Body of pancreas (tissue), 4 donors: ENCODE results near the gene GIPC1. TPM values are rescaled to one million over a fixed set of nuclear protein-coding genes. Genes with fewer than 3 reads are reported as not detected.
A peak's percentile ranks its signal among the peaks of the same experiment; 100 is the strongest.

Source experiments
- ATAC-seq: fragments of 150-250 bp; one replicate; pipeline ENCODE4 v1.9.1; 2016
- DNase-seq, 4 donors: peaks; one replicate each; pipeline ENCODE4 v3.0.0-alpha.2; 2019
- H3K27ac ChIP-seq, 4 donors: fragments of 200-600 bp; sonication (generic); 1 replicate in 3 of 4; 2 replicates in 1 of 4; pipeline versions ENCODE4 v1.5.1 to v1.6.1; 2016 to 2019; ENCODE audit warnings: mild to moderate bottlenecking in 1 of 4, mixed read lengths in 1 of 4, moderate library complexity in 1 of 4
- H3K27me3 ChIP-seq, 2 donors: fragments of 200-600 bp; sonication (generic); one replicate each; pipeline ENCODE4 v1.6.0; 2016; ENCODE audit warnings: mild to moderate bottlenecking in 1 of 2
- H3K36me3 ChIP-seq, 2 donors: fragments of 200-600 bp; sonication (generic); replicated peaks in 1 of 2; 2 replicates each; pipeline ENCODE4 v1.5.1; 2016; ENCODE audit warnings: low read depth in 2 of 2; ENCODE audit not compliant: insufficient read depth in 1 of 2
- H3K4me1 ChIP-seq: fragments of 200-600 bp; sonication (generic); one replicate; pipeline ENCODE4 v1.6.0; 2016
- H3K4me3 ChIP-seq, 2 donors: fragments of 200-600 bp; sonication (generic); 1 replicate in 1 of 2; 2 replicates in 1 of 2; pipeline ENCODE4 v1.5.1; 2016 to 2019
- H3K9me3 ChIP-seq, 3 donors: fragments of 200-600 bp; sonication (generic); 1 replicate in 2 of 3; 2 replicates in 1 of 3; pipeline ENCODE4 v1.5.1; 2016
- POLR2A ChIP-seq, 3 donors: fragments of 450-650 bp; IDR thresholded peaks; one replicate each; pipeline ENCODE4 v1.6.1; 2016; ENCODE audit warnings: antibody characterized with exemption in 3 of 3, mild to moderate bottlenecking in 2 of 3
- WGBS, 2 donors: methylation state at CpG; one replicate each; pipeline ENCODE4 v1.1.5; 2017; 5-methylcytosine and 5-hydroxymethylcytosine counted together
- intact Hi-C: fragments of 100-400 bp; cut with DNase I; formaldehyde crosslinking; loops from one replicate; pipeline ENCODE4 v1.15.1; 2023
- total RNA-seq, 2 donors: library from RNA; depleted of rRNA; stranded (reverse); fragments of >200 nt; gene quantifications; one replicate each; pipeline ENCODE4 v1.1.0, GENCODE V29; 2016
- TF ChIP-seq, protein P1 (sequence below), 7 experiments: fragments of 450-650 bp in 4 of 7; fragments of 200-600 bp in 3 of 7; sonication (generic) in 3 of 7; IDR thresholded peaks; one replicate each; pipeline ENCODE4 v1.5.1; 2016 to 2019; ENCODE audit warnings: antibody characterized with exemption in 7 of 7

GIPC1 gene
- total RNA-seq, 2 donors from 2014 or later: 34.5 to 120 TPM

DNA sequence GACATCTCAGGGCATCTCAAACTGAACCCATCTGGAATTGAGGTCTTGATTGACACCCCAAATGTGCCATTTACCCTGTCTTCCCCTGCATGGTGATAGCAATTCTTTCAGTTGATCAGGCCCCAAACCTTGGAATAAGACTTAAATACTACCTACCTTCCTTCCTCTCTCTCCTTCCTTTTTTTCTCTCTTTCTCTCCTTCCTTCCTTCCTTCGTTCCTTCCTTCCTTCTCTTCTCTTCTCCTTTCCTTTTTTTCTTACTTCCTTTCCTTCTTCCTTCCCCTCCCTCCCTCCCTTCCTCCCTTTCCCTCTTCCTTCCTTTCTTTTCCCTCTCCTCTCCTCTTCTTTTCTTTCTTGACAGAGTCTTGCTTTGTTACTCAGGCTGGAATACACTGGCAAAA lies 7.4 kb upstream of the GIPC1 start:
- H3K27me3 ChIP-seq: no peaks in the 10 kb centered on the region
- TF ChIP-seq, protein P1, sequence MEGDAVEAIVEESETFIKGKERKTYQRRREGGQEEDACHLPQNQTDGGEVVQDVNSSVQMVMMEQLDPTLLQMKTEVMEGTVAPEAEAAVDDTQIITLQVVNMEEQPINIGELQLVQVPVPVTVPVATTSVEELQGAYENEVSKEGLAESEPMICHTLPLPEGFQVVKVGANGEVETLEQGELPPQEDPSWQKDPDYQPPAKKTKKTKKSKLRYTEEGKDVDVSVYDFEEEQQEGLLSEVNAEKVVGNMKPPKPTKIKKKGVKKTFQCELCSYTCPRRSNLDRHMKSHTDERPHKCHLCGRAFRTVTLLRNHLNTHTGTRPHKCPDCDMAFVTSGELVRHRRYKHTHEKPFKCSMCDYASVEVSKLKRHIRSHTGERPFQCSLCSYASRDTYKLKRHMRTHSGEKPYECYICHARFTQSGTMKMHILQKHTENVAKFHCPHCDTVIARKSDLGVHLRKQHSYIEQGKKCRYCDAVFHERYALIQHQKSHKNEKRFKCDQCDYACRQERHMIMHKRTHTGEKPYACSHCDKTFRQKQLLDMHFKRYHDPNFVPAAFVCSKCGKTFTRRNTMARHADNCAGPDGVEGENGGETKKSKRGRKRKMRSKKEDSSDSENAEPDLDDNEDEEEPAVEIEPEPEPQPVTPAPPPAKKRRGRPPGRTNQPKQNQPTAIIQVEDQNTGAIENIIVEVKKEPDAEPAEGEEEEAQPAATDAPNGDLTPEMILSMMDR (IDR thresholded peaks at IDR 0.05): no peak
- no peak for TF ChIP-seq POLR2A (IDR thresholded peaks at IDR 0.05)
- DNase-seq (no peak), ATAC-seq (no peak)
- 60 to 61% methylated on average over 1 of the region's 1 CpG for WGBS, 2 donors
- H3K4me1 ChIP-seq: peaks cover 10% of the 10 kb centered on the region
- H3K4me3 ChIP-seq: no peak overlapping the region
- intact Hi-C loops: no loop called here
- peak overlapping the region in 2 of 4 donors; percentile 47 to 48 for H3K27ac ChIP-seq
- H3K9me3 ChIP-seq: no peaks in the 10 kb centered on the region
- H3K36me3 ChIP-seq: no peaks in the 10 kb centered on the region

DNA sequence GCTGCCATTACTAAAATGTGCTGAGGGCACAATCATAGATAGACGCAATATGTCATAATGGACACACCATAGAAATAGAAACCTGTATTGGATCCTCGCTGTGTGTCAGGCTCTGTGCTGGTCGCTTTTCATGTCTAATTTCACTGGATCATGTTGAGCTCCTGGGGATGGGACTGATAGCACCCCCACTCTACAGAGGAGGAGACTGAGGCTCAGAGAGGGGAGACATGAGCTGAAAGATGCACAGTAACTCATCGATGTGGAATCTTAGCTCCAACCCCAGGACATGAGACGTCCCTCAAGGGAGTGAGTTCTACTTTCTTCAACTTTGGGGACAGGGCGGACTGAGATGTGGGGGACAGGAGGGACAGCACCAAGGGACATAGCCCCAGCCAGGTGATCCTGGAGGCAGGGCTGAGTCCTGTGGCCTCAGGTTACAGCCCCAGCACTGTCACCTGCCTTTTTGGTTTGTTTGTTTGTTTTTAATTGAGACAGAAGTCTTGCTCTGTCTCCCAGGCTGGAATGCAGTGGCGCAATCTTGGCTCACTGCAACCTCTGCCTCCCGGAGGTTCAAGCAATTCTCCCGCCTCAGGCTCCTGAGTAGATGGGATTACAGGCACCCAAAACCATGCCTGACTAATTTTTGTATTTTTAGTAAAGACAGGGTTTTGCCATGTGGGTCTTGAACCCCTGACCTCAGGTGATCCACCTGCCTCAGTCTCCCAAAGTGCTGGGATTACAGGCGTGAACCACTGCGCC lies 6.6 kb upstream of the GIPC1 start:
- TF ChIP-seq, protein P1 (IDR thresholded peaks at IDR 0.05): no peak
- TF ChIP-seq POLR2A (IDR thresholded peaks at IDR 0.05): no peak
- ATAC-seq (peak; percentile 57), DNase-seq (peak in 3 of 4 donors; percentile 42 to 56 (median 55))
- Histone ChIP-seq H3K9me3 (no peaks in the 10 kb centered on the region), H3K4me3 (no peak overlapping the region), H3K4me1 (peaks cover 13% of the 10 kb centered on the region), H3K27me3 (no peaks in the 10 kb centered on the region), H3K27ac (peak overlapping the region in 2 of 4 donors; percentile 47 to 48), H3K36me3 (no peaks in the 10 kb centered on the region)
- 54 to 59% methylated on average over 6 to 11 of the region's 11 CpGs for WGBS, 2 donors
- intact Hi-C loops: no loop called here

DNA sequence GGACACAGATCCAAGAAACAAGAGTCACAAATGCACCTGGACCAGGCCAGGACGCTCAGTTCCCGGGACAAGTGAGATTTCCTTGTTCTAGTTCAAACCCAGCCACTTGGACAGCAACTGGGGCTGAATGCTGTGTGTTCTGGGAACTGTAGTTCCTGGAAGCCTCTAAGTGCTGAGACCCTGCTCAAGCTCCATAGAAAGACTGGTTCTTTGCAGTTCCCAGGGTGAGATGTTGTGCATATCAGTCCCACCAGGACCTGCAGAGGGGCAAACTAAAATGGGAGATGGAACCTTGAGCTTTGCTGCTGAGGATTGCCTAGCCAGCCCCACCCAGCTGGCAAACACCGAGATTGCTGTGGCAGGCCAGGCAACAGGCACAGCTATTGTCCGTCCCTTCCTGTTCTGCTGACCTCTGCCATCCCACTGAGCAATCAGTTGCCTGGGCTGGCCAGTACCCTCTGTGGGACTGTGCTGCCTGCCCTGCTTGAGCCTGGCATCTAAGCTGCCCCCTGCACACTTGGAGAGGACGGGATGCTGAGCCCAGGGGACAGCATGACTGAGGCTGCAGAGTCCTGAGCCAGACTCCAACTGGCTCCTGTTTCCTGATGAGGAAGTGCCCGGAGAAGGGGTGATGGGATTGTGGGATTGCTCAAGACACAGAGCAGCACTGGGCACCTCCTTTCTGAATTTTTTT lies 1.4 kb upstream of the GIPC1 start:
- WGBS, 2 donors: 25 to 46% methylated on average over 4 to 6 of the region's 6 CpGs
- TF ChIP-seq, protein P1 (IDR thresholded peaks at IDR 0.05): no peak
- TF ChIP-seq POLR2A (IDR thresholded peaks at IDR 0.05): peak in 1 of 3 donors; percentile 21
- peak overlapping the region; percentile 53 to 86 (median 72) for H3K27ac ChIP-seq
- intact Hi-C loops: no loop called here
- H3K9me3 ChIP-seq: no peaks in the 10 kb centered on the region
- no peak overlapping the region for H3K4me3 ChIP-seq
- peaks cover 29% of the 10 kb centered on the region for H3K4me1 ChIP-seq
- no peaks in the 10 kb centered on the region for H3K27me3 ChIP-seq
- H3K36me3 ChIP-seq: no peaks in the 10 kb centered on the region
- DNase-seq (peak in 2 of 4 donors; percentile 49), ATAC-seq (no peak)

DNA sequence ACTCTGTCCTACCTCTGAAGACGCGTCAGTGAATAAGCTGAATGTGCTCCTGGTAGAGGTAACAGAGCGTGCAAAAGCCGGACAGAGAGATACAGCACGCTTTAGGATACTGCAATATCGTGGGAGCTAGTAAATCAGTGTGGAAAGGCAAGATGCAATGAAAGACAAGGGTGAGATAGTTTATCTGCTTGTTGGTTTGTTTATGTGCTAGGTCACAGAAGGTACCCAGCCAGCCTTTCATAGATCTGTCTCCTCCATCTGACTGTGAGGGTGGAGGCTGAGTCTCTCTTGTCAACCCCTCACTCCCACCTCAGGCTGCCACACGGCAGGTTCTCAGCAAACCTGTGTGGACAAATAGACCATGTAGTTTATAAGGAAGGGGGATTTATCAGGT lies 904 bp upstream of the GIPC1 start:
- no peak for DNase-seq
- TF ChIP-seq, protein P1 (IDR thresholded peaks at IDR 0.05): no peak
- TF ChIP-seq POLR2A (IDR thresholded peaks at IDR 0.05): no peak
- H3K4me1 ChIP-seq: peaks cover 27% of the 10 kb centered on the region
- ATAC-seq: no peak
- intact Hi-C loops: no loop called here
- H3K9me3 ChIP-seq: no peaks in the 10 kb centered on the region
- no peaks in the 10 kb centered on the region for H3K27me3 ChIP-seq
- no peaks in the 10 kb centered on the region for H3K36me3 ChIP-seq
- 15 to 25% methylated on average over 7 of the region's 7 CpGs for WGBS, 2 donors
- peak overlapping the region; percentile 53 to 86 (median 72) for H3K27ac ChIP-seq
- H3K4me3 ChIP-seq: no peak overlapping the region
